ENCODE data around the gene COQ2.
"Not testable (repeated sequence)": the region's sequence is repeated elsewhere in the genome, so short reads cannot be mapped to it uniquely, and the experiment has no call there.

Gene COQ2

GRCh38 chr4:83247415-83248357 lies 36.9 kb downstream of the COQ2 start:
- DNase-seq: no peak

DNA sequence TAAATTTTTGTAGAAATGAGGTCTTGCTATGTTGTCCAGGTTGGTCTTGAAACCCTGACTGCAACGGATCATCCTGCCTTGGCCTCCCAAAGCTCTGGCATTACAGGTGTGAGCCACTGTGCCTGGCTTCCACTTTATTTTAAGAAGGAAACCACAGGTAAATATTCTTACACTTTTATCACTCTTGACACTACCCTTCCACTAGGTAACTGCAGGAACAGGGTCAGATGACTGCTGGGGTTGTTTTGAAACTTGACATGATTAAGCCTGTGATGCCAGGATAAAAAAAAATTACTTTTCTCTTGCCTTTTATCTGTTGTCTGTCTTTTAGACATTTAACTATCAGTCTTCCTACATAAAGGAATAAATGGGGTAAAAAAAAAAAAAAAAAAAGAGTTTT lies 43.5 kb downstream of the COQ2 start:
- DNase-seq: no peak

DNA sequence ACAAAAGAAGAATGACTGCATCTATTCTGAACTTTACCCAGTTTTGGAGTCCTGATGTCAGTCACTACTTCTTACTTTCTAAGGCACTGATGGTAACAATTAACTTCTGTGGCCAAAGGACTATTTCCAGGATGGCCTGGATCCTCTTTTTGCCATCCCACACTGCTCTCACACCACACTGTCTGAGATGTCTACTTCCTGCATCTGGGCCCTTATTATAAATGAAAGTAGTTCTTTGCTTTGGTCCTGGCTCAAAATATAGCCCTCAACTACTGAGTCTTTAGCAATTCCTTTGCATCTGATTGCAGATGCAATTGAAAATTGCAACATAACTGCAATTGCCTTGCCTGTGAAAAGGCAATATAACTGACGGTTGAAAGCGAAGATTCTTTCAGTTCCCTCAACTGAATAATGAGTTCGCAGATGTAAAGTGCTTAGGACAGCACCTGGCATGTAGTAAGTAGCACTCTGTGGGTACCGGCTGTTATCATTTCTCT lies 44.2 kb downstream of the COQ2 start:
- no peak for DNase-seq

GRCh38 chr4:83238393-83239248 lies 46.0 kb downstream of the COQ2 start:
- DNase-seq: no peak

GRCh38 chr4:83237591-83237990 lies 47.0 kb downstream of the COQ2 start:
- DNase-seq: no peak

DNA sequence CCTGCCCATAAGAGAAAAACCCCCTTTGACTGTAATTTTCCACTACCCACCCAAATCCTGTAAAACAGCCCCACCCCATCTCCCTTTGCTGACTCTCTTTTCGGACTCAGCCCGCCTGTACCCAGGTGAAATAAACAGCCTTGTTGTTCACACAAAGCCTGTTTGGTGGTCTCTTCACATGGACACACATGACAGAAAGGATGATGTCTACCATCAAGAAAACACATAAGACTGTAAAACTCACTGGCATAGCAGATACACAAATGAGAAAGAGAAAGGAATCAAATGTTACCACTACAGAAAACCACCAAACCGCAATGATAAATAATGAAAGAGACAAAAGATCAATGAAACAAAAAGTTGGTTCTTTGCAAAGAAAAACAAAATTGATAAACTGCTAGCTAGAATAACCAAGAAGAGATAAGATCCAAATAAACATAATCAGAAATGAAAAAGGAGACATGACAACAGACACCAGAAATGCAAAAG lies 48.9 kb downstream of the COQ2 start:
- DNase-seq: peak; percentile 61

DNA sequence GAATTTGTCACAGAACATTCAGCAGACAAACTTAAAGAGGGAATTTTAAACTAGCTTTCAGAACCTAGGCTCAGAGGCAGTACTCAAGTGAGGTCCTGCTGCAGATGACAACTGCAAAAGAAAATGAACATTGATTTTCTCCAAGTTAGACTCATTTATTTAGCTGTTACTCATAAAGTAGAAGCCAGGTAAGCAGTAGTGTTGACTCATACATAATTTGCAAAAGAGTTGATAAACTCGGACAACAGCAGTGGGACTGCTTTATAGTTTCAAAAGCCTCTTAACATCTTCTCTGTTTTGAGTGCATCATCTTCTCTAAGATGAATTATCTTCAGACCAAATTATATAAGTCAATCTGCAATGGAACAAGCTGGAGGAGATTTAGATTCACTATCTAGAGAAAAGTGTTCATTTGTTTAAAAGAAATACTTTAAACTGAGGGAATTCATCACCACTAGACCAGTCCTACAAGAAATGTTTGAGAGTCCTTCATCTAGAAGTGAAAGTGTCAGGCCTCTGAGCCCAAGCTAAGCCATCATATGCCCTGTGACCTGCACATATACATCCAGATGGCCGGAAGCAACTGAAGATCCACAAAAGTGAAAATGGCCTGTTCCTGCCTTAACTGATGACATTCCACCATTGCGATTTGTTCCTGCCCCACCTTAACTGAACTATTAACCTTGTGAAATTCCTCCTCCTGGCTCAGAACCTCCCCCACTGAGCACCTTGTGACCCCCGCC lies 49.5 kb downstream of the COQ2 start:
- no peak for DNase-seq

DNA sequence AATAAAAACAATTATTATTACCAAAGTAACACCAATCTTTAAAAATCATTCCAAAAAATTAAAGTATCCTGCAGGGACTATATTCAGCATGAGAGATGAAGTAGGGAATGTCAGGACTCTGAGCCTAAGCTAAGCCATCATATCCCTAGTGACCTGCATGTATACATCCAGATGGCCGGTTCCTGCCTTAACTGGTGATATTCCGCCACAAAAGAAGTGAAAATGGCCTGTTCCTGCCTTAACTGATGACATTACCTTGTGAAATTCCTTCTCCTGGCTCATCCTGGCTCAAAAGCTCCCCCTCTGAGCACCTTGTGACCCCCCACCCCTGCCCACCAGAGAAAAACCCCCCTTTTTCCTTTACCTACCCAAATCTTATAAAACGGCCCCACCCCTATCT lies 50.2 kb downstream of the COQ2 start:
- DNase-seq: not testable (repeated sequence)

DNA sequence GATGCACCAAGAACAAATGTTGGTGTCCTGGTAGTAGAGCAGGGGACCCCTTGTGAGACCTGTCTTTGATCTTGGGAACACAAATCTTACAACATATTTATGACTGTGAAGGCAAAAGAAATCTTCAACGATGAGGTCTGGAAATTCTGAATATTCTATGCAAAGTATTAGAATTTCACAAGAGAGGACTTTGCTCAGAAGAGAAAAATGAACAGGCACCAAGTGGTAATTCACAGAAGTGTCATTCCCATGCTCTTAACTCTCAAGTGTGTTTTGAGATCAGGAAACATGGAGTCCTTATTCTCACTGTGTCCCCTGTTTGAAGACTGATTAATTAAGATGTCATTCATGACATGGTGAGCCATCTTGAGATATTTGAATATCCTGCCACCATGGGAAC lies 52.5 kb downstream of the COQ2 start:
- no peak for DNase-seq

- peak; percentile 38 for DNase-seq
These were observed 53.0 kb downstream of the COQ2 start for GRCh38 chr4:83231620-83232076.

- no peak for DNase-seq
These were observed 53.7 kb downstream of the COQ2 start for GRCh38 chr4:83230928-83231327.

DNA sequence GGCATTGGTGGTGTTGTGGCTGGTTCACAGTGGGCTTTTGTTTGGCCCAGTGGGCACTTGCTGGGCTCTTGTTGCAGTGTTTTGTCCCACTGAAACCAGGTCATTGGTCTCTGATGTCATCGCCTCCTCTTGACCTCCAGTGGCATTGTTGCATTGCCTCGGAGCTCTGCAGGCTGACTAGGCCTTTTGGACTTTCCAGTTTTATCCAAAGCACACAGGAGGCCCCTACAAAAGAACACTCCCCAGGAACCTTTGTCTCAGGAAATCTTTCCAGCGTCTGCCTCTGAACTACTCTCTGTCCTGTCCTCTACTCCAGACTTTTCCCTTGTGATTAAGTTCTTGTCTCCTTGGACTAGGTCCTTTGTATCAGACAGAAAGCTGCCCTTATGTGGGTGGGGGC lies 54.8 kb downstream of the COQ2 start:
- no peak for DNase-seq

GRCh38 chr4:83228231-83228630 lies 56.4 kb downstream of the COQ2 start:
- DNase-seq: no peak

- DNase-seq: no peak
These were observed 59.9 kb downstream of the COQ2 start for GRCh38 chr4:83224502-83225197.

DNA sequence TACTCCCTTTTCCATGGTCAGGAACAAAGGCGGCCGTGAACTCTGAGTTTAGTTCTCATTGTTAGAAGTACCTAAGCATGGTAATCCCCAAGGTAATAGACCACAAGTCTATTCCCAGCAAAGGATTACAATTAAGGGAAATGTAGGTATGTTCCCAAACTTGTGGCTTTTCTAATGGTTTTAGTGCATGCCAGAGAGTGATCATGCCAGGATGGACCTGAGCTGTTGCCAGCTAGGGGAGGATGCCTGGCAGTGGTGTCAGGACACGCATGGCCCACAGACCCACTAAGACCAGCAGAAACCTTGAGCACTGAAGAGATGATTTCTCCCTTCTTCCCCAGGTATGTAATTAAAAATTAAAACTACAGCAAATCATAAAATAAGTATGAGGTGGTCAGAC lies 60.8 kb downstream of the COQ2 start:
- no peak for DNase-seq

DNA sequence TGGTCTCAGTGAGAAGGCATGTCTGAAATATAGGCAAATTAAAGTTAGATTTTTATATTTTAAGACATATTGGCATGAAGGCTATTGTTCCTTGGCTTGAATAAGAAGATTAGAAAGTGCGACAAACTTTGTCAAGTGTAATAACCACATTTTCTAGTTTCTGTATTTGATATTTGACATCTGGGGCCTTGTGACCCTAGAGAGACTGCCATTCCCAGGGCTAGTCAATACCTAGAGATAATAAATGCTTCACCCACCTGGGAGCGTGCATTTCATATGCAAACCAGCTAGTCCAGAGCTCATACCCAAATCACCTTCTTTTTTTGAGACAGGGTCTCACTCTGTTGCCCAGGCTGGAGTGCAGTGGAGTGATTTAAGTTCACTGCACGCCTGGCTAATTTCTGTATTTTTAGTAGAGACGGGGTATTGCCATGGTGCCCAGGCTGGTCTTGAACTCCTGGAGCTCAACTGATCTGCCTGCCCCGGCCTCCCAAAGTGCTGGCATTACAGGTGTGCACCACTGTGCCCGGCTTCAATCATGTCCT lies 62.6 kb downstream of the COQ2 start:
- no peak for DNase-seq

GRCh38 chr4:83219344-83220331 lies 65.0 kb downstream of the COQ2 start:
- peak; percentile 69 for DNase-seq

DNA sequence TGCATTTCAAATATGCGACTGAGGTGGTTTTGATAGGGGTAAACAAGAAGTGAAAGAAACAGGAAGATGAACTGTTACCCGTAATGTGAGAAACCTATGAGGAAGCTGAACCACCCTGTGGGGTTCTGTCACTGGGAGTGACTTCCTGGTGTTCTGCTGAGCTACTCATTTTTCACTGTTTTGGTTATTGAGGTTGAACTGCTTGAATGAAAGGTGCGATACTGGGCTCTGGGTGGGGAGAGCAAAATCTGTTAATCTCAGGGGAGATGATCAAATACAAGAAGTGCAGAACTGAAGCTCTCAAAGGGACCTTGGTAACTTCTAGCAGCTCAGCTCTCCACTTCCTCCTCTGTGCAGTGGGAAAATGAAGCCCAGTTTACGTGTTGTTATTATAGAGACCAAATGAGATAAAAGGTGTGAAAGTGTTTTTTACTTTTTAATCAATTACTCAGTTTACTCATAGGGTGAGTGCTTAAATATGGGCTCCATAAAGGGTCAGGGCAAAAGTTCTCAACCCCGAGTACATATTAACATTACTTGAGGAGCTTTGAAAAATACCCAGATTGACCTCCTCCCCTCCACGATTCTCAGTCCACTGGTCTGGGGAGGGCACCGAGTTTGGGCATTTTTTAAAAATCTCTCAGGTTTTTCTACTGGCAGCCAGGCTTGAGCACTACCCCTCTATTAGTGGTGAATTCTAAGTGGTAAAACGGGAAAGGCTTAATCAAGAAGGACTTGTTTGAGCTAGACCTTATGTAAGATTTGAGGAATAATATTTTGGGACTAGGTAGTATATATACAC lies 66.7 kb downstream of the COQ2 start:
- DNase-seq: peak; percentile 88

- peak; percentile 25 for DNase-seq
These were observed 67.5 kb downstream of the COQ2 start for GRCh38 chr4:83216959-83217683.
